Heart right ventricle (tissue), 16 donors: ENCODE results near the gene ITGAD. TPM values are rescaled to one million over a fixed set of nuclear protein-coding genes. Genes with fewer than 3 reads are reported as not detected.

Experiments used
- ATAC-seq, 8 donors: fragments of 200-7000 bp; cut with Tn5 transposase; one replicate each; pipeline ENCODE4 v1.9.1; 2020; ENCODE audit warnings: mild to moderate bottlenecking in 8 of 8, moderate library complexity in 8 of 8, moderate number of reproducible peaks in 1 of 8
- DNase-seq, 2 donors: peaks; one replicate each; pipeline ENCODE4 v3.0.0-alpha.2; 2020
- H3K27ac ChIP-seq, 10 donors: fragments of 200-600 bp; sonication (generic) in 2 of 10; one replicate each; pipeline versions ENCODE4 v1.5.0 to v1.8.0; 2020 to 2022; ENCODE audit warnings: mild to moderate bottlenecking in 3 of 10
- H3K27me3 ChIP-seq, 7 donors: fragments of 200-600 bp; one replicate each; pipeline ENCODE4 v1.8.0; 2021 to 2022; ENCODE audit warnings: mild to moderate bottlenecking in 2 of 7
- H3K36me3 ChIP-seq, 9 donors: fragments of 200-600 bp; sonication (generic) in 1 of 9; one replicate each; pipeline versions ENCODE4 v1.5.0 to v1.8.0; 2020 to 2022; ENCODE audit warnings: mild to moderate bottlenecking in 2 of 9
- H3K4me1 ChIP-seq, 9 donors: fragments of 200-600 bp; sonication (generic) in 1 of 9; one replicate each; pipeline versions ENCODE4 v1.5.0 to v1.8.0; 2020 to 2022; ENCODE audit warnings: mild to moderate bottlenecking in 4 of 9
- H3K4me3 ChIP-seq, 10 donors: fragments of 200-600 bp; sonication (generic) in 2 of 10; one replicate each; pipeline versions ENCODE4 v1.5.0 to v1.8.0; 2020 to 2022; ENCODE audit warnings: mild to moderate bottlenecking in 7 of 10, moderate library complexity in 2 of 10
- H3K9me3 ChIP-seq, 11 donors: fragments of 200-600 bp in 10 of 11; sonication (generic) in 2 of 11; one replicate each; pipeline versions ENCODE4 v1.5.0 to v1.8.0; 2013 to 2022; ENCODE audit warnings: mild to moderate bottlenecking in 2 of 11, control low read depth in 1 of 11, moderate library complexity in 1 of 11
- CTCF ChIP-seq, 9 donors: fragments of 200-600 bp; sonication (generic) in 2 of 9; IDR thresholded peaks; one replicate each; pipeline versions ENCODE4 v1.5.0 to v1.8.0; 2021 to 2022; ENCODE audit warnings: antibody characterized with exemption in 9 of 9, mild to moderate bottlenecking in 5 of 9, moderate library complexity in 1 of 9
- WGBS, 2 donors: extraction: QIAGEN DNeasy Blood & Tissue Kit; methylation state at CpG; one replicate each; pipeline ENCODE4 v1.1.7; 2013; ENCODE audit warnings: inconsistent platforms in 1 of 2; 5-methylcytosine and 5-hydroxymethylcytosine counted together
- intact Hi-C, 10 donors: fragments of 100-400 bp; cut with DNase I; formaldehyde crosslinking; loops; one replicate each; pipeline versions ENCODE4 v1.11.1 to v1.14.2; 2022
- polyA plus RNA-seq, 2 donors: library from polyadenylated mRNA; stranded (reverse); fragments of 200-250 nt; gene quantifications; one replicate each; pipeline ENCODE4 v1.2.3, GENCODE V29; 2013
- total RNA-seq, 10 donors: library from RNA; stranded (reverse); fragmentation: NEBNext Ultra II Directional in 3 of 10; extraction: Animal tissue kit (Norgen Biotek cat#: 25700) in 3 of 10; gene quantifications; one replicate each; pipeline versions ENCODE4 v1.2.1 to v1.2.4, GENCODE V29; 2021 to 2023
- donor health status: Arrhythmogenic right ventricular cardiomyopathy.
- donor health status: ischemic (EF 13 %, LVEDD 7.1; RV severe dilation, severe dysfunction).
- donor health status: healthy with polysubstance abuse.
- donor health status: DM: no; HTN: yes; CAD: no.
- donor health status: DM: no; HTN: no; CAD: no.
- donor health status: ischemic (EF 25% LVEDD 6.9; RV normal size, moderate dysfunction).
- donor health status: ischemic (EF 25% LVEDD 5.7; RV mildly dilated, moderate dysfunction).
- donor health status: healthy.
- donor health status: DM: yes; HTN: yes; CAD: no.
- donor health status: Ischemic cardiomyopathy.
- donor health status: ischemic (EF 35%, LVEDD 5.7; RV mildly dilated, moderate dysfunction).
- donor health status: nonischemic (EF 11% LVEDD 7.7; RV severe dilation, severe dysfunction).
- donor health status: DM: yes; HTN: yes; CAD: no.
- donor health status: PGD.
- donor health status: ischemic (EF 29% LVEDD 5.4; RV normal size, mild dysfunction).
- donor health status: nonischemic (EF 23%, LVEDD 6.1; RV moderate dilation, normal function).

Gene ITGAD
- total and polyA plus RNA-seq, 12 donors = 0.01 to 0.39 TPM; not detected in 10

GRCh38 chr16:31428279-31428597 lies 35.1 kb downstream of the ITGAD start, which contains the start of gene COX6A2:
TSS of gene COX6A2 (minus strand) at chr16:31428360. CDS start at chr16:31428325, 35 bp downstream.
- no peak for TF ChIP-seq CTCF (IDR thresholded peaks at IDR 0.05)
- peak within 1 kb of the TSS; percentile 21 to 60 (median 55) for H3K4me3 ChIP-seq
- DNase-seq = peak; percentile 65 to 69
- no peaks in the 10 kb centered on the region for H3K9me3 ChIP-seq
- peaks cover 0 to 71% (median 16%) of the 10 kb centered on the region in 9 donors for H3K4me1 ChIP-seq
- H3K36me3 ChIP-seq = peaks cover 0 to 10% (median 0%) of the 10 kb centered on the region in 9 donors
- H3K27ac ChIP-seq = peak within 1 kb of the TSS; percentile 86 to 99 (median 95)
- 24 to 29% methylated on average over 7 of the region's 7 CpGs for WGBS, 2 donors
- intact Hi-C loops = no loop called here
- peak; percentile 68 to 92 (median 84) for ATAC-seq
- peaks cover 0 to 4% (median 0%) of the 10 kb centered on the region in 7 donors for H3K27me3 ChIP-seq

GRCh38 chr16:31428638-31429247 lies 35.6 kb downstream of the ITGAD start:
- no peak for TF ChIP-seq CTCF (IDR thresholded peaks at IDR 0.05)
- Histone ChIP-seq H3K4me3 (peak overlapping the region in 3 of 10 donors; percentile 57 to 60 (median 59)), H3K27me3 (peaks cover 0 to 4% (median 0%) of the 10 kb centered on the region in 7 donors), H3K9me3 (no peaks in the 10 kb centered on the region), H3K36me3 (peaks cover 0 to 10% (median 0%) of the 10 kb centered on the region in 9 donors), H3K27ac (peak overlapping the region; percentile 86 to 99 (median 95)), H3K4me1 (peaks cover 0 to 67% (median 16%) of the 10 kb centered on the region in 9 donors)
- WGBS, 2 donors = 43 to 55% methylated on average over 7 of the region's 7 CpGs
- ATAC-seq = peak in 3 of 8 donors; percentile 31 to 61 (median 33)
- intact Hi-C loops = no loop called here
- no peak for DNase-seq

GRCh38 chr16:31429314-31429713 lies 36.2 kb downstream of the ITGAD start:
- Histone ChIP-seq H3K27me3 (peaks cover 0 to 4% (median 0%) of the 10 kb centered on the region in 7 donors), H3K9me3 (no peaks in the 10 kb centered on the region), H3K4me1 (peaks cover 0 to 67% (median 16%) of the 10 kb centered on the region in 9 donors), H3K36me3 (peaks cover 0 to 10% (median 0%) of the 10 kb centered on the region in 9 donors), H3K4me3 (no peak overlapping the region), H3K27ac (peak overlapping the region; percentile 86 to 99 (median 95))
- no peak for TF ChIP-seq CTCF (IDR thresholded peaks at IDR 0.05)
- DNase-seq = peak in 1 of 2 donors; percentile 42
- ATAC-seq = peak; percentile 42 to 83 (median 68)
- 4 to 21% methylated on average over 1 of the region's 1 CpG for WGBS, 2 donors
- intact Hi-C loops = no loop called here

- TF ChIP-seq CTCF (IDR thresholded peaks at IDR 0.05) = no peak
- H3K27ac ChIP-seq = peak overlapping the region; percentile 86 to 99 (median 95)
Observed at GRCh38 chr16:31429796-31430195, 36.7 kb downstream of the ITGAD start.

More at GRCh38 chr16:31429796-31430195, 36.7 kb downstream of the ITGAD start:
- Histone ChIP-seq H3K36me3 (peaks cover 0 to 10% (median 0%) of the 10 kb centered on the region in 9 donors), H3K4me3 (no peak overlapping the region), H3K9me3 (no peaks in the 10 kb centered on the region), H3K27me3 (peaks cover 0 to 3% (median 0%) of the 10 kb centered on the region in 7 donors), H3K4me1 (peaks cover 0 to 67% (median 16%) of the 10 kb centered on the region in 9 donors)
- DNase-seq (no peak), ATAC-seq (no peak)
- intact Hi-C loops = no loop called here
- WGBS, 2 donors = 56 to 70% methylated on average over 3 of the region's 3 CpGs
